Lower leg skin (tissue), 4 donors: ENCODE data around the gene CACNA1S. TPM values are rescaled to one million over a fixed set of nuclear protein-coding genes. Genes with fewer than 3 reads are reported as not detected.

Experiments
- DNase-seq, 2 donors: peaks; one replicate each; pipeline ENCODE4 v3.0.0-alpha.2; 2019; ENCODE audit warnings: low spot score in 2 of 2
- H3K4me3 ChIP-seq: fragments of 200-600 bp; sonication (generic); 2 replicates; pipeline ENCODE4 v1.5.1; 2017; ENCODE audit warnings: mild to moderate bottlenecking, low read depth; ENCODE audit not compliant: poor library complexity, severe bottlenecking
- CTCF ChIP-seq, 3 donors: fragments of 450-650 bp; IDR thresholded peaks; one replicate each; pipeline ENCODE4 v1.5.1; 2016; ENCODE audit warnings: antibody characterized with exemption in 3 of 3, mild to moderate bottlenecking in 3 of 3, moderate library complexity in 2 of 3
- POLR2A ChIP-seq, 2 donors: fragments of 450-650 bp; IDR thresholded peaks; one replicate each; pipeline ENCODE4 v1.6.1; 2016 to 2017; ENCODE audit warnings: antibody characterized with exemption in 2 of 2, mild to moderate bottlenecking in 1 of 2, moderate library complexity in 1 of 2
- WGBS, 2 donors: methylation state at CpG; one replicate each; pipeline ENCODE4 v1.1.5; 2018; 5-methylcytosine and 5-hydroxymethylcytosine counted together
- intact Hi-C: fragments of 100-400 bp; cut with DNase I; formaldehyde crosslinking; loops from one replicate; pipeline ENCODE4 v1.15.0; 2023; ENCODE audit warnings: low total_unique reads
- total RNA-seq, 4 donors: library from RNA; depleted of rRNA; stranded (reverse); fragments of >200 nt; gene quantifications; one replicate each; pipeline ENCODE4 v1.1.0, GENCODE V29; 2016

Gene CACNA1S
- total RNA-seq, 4 donors from 2014 or later, result 0.04 TPM; not detected in 3

GRCh38 chr1:201069636-201070035 is 42.6 kb downstream of the CACNA1S start:
- TF ChIP-seq CTCF (IDR thresholded peaks at IDR 0.05), result no peak
- no peak for TF ChIP-seq POLR2A (IDR thresholded peaks at IDR 0.05)
- WGBS, 2 donors, result 95 to 97% methylated on average over 3 of the region's 3 CpGs
- DNase-seq, result no peak
- intact Hi-C loops, result no loop called here
- no peak overlapping the region for H3K4me3 ChIP-seq

GRCh38 chr1:201068976-201069375 is 43.2 kb downstream of the CACNA1S start:
- DNase-seq, result no peak
- no peak for TF ChIP-seq CTCF (IDR thresholded peaks at IDR 0.05)
- TF ChIP-seq POLR2A (IDR thresholded peaks at IDR 0.05), result no peak
- intact Hi-C loops, result no loop called here
- WGBS, 2 donors, result 66 to 79% methylated on average over 4 of the region's 4 CpGs
- no peak overlapping the region for H3K4me3 ChIP-seq

- TF ChIP-seq CTCF (IDR thresholded peaks at IDR 0.05), result no peak
- TF ChIP-seq POLR2A (IDR thresholded peaks at IDR 0.05), result no peak
- WGBS, 2 donors, result 86 to 90% methylated on average over 4 of the region's 4 CpGs
- H3K4me3 ChIP-seq, result no peak overlapping the region
- DNase-seq, result no peak
- intact Hi-C loops, result no loop called here
Observed at GRCh38 chr1:201066986-201067385, 45.2 kb downstream of the CACNA1S start.

GRCh38 chr1:201065686-201066085 is 46.5 kb downstream of the CACNA1S start:
- intact Hi-C loops, result no loop called here
- WGBS, 2 donors, result 91 to 96% methylated on average over 10 of the region's 10 CpGs
- DNase-seq, result no peak
- H3K4me3 ChIP-seq, result no peak overlapping the region
- no peak for TF ChIP-seq POLR2A (IDR thresholded peaks at IDR 0.05)
- no peak for TF ChIP-seq CTCF (IDR thresholded peaks at IDR 0.05)

GRCh38 chr1:201064806-201065205 is 47.4 kb downstream of the CACNA1S start:
- intact Hi-C loops, result no loop called here

More at GRCh38 chr1:201064806-201065205, 47.4 kb downstream of the CACNA1S start:
- no peak for DNase-seq
- TF ChIP-seq CTCF (IDR thresholded peaks at IDR 0.05) (no peak), POLR2A (IDR thresholded peaks at IDR 0.05) (no peak)
- no peak overlapping the region for H3K4me3 ChIP-seq
- 63 to 71% methylated on average over 8 of the region's 8 CpGs for WGBS, 2 donors
